HL-60 (cell line): ENCODE measurements around the gene CSF1R.

Experiments used
- CTCF ChIP-seq: IDR thresholded peaks from one replicate; pipeline ENCODE4 v1.5.1; 2011; ENCODE audit warnings: low read length, control low read depth, inconsistent platforms; ENCODE audit not compliant: insufficient read depth
- POLR2AphosphoS5 ChIP-seq: IDR thresholded peaks from 2 replicates; pipeline ENCODE4 v1.6.1; 2012; ENCODE audit warnings: low read depth
- REST ChIP-seq: IDR thresholded peaks from 2 replicates; pipeline ENCODE4 v1.6.1; 2012; ENCODE audit warnings: low read depth; ENCODE audit not compliant: insufficient replicate concordance
- SPI1 ChIP-seq: IDR thresholded peaks from 2 replicates; pipeline ENCODE4 v1.6.1; 2012; ENCODE audit warnings: low read depth, mild to moderate bottlenecking, borderline replicate concordance

GRCh38 chr5:150134198-150134588 is 47.8 kb upstream of the CSF1R start:
- TF ChIP-seq REST (no peak), CTCF (no peak), POLR2AphosphoS5 (no peak), SPI1 (no peak)
